MM.1S (cell line): ENCODE measurements around the gene FHIT.

Source experiments
- EZH2 ChIP-seq: fragments of 300-600 bp; sonication (generic); optimal IDR thresholded peaks from 2 replicates; pipeline ENCODE3; 2017; ENCODE audit warnings: low read depth, mild to moderate bottlenecking, antibody characterized with exemption, low read length, mixed read lengths
- TF ChIP-seq, protein P1 (sequence below): fragments of 300-600 bp; sonication (generic); IDR thresholded peaks from 2 replicates; pipeline ENCODE4 v1.5.1; 2016; ENCODE audit warnings: antibody characterized with exemption, low read length, mixed read lengths

DNA sequence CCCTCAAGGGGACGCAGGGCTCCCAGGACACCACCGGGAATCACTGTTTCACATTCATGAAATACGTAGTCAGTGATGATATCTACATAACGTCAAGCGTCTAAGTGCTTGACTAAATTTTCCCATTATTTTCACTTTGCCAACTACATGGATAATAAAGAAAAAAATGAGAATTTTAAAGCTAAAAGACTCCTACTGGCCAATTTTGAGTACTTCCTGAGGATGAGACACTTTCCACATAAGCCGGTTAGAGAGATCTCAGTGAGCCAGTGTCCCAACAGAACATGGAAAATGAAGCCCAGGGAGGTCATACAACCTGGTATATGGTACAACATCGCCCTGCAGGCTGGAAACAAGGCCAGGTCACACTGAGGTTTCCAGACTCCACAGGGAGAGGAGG, 928.1 kb downstream of the FHIT start:
- TF ChIP-seq, protein P1, sequence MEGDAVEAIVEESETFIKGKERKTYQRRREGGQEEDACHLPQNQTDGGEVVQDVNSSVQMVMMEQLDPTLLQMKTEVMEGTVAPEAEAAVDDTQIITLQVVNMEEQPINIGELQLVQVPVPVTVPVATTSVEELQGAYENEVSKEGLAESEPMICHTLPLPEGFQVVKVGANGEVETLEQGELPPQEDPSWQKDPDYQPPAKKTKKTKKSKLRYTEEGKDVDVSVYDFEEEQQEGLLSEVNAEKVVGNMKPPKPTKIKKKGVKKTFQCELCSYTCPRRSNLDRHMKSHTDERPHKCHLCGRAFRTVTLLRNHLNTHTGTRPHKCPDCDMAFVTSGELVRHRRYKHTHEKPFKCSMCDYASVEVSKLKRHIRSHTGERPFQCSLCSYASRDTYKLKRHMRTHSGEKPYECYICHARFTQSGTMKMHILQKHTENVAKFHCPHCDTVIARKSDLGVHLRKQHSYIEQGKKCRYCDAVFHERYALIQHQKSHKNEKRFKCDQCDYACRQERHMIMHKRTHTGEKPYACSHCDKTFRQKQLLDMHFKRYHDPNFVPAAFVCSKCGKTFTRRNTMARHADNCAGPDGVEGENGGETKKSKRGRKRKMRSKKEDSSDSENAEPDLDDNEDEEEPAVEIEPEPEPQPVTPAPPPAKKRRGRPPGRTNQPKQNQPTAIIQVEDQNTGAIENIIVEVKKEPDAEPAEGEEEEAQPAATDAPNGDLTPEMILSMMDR, result no peak
- TF ChIP-seq EZH2, result no peak
